Testis (tissue), 3 donors: ENCODE measurements around the gene GRIK2. TPM values are rescaled to one million over a fixed set of nuclear protein-coding genes. Genes with fewer than 3 reads are reported as not detected.

ENCODE experiments used
- DNase-seq: peaks from one replicate; pipeline ENCODE4 v3.0.0-alpha.2; 2019
- H3K27ac ChIP-seq, 2 donors: fragments of 200-600 bp; sonication (generic); one replicate each; pipeline ENCODE4 v1.5.1; 2019
- H3K27me3 ChIP-seq: fragments of 200-600 bp; sonication (generic); one replicate; pipeline ENCODE4 v1.5.1; 2019
- H3K36me3 ChIP-seq: fragments of 200-600 bp; sonication (generic); one replicate; pipeline ENCODE4 v1.5.1; 2017; ENCODE audit warnings: low read depth; ENCODE audit errors: missing control alignments
- H3K4me1 ChIP-seq: fragments of 200-600 bp; sonication (generic); one replicate; pipeline ENCODE4 v1.5.1; 2019
- H3K4me3 ChIP-seq, 2 donors: fragments of 200-600 bp; sonication (generic); one replicate each; pipeline ENCODE4 v1.5.1; 2017 to 2019
- H3K9me3 ChIP-seq: fragments of 200-600 bp; sonication (generic); one replicate; pipeline ENCODE4 v1.5.1; 2017
- CTCF ChIP-seq, 3 experiments: fragments of 450-650 bp in 2 of 3; fragments of 200-600 bp in 1 of 3; sonication (generic) in 1 of 3; IDR thresholded peaks; one replicate each; pipeline ENCODE4 v1.5.1; 2016 to 2019; ENCODE audit warnings: antibody characterized with exemption in 3 of 3, mild to moderate bottlenecking in 2 of 3, moderate library complexity in 1 of 3
- POLR2A ChIP-seq: fragments of 450-650 bp; IDR thresholded peaks from one replicate; pipeline ENCODE4 v1.6.1; 2017; ENCODE audit warnings: antibody characterized with exemption, mild to moderate bottlenecking, moderate library complexity
- WGBS, 2 donors: methylation state at CpG; one replicate each; pipeline ENCODE4 v1.1.5; 2018; 5-methylcytosine and 5-hydroxymethylcytosine counted together
- intact Hi-C: fragments of 100-400 bp; cut with DNase I; formaldehyde crosslinking; loops from one replicate; pipeline ENCODE4 v1.15.1; 2023; ENCODE audit warnings: low total_unique reads
- polyA plus RNA-seq: library from polyadenylated mRNA; stranded (reverse); fragments of 350-450 nt; fragmentation: Illumina TruSeq; extraction: RNeasy Lipid Tissue Mini Kit (QIAGEN cat#74804); gene quantifications from one replicate; pipeline ENCODE4 v1.2.3, GENCODE V29; 2014; ENCODE audit warnings: low read depth, low replicate concordance; ENCODE audit not compliant: insufficient read depth
- total RNA-seq, 2 donors: library from RNA; depleted of rRNA; stranded (reverse); fragments of >200 nt; gene quantifications; one replicate each; pipeline ENCODE4 v1.2.3, GENCODE V29; 2016

The GRIK2 gene
- total and polyA plus RNA-seq, 3 donors from 2014 or later, result 1.1 to 23.5 (median 12.4) TPM

- TF ChIP-seq CTCF (IDR thresholded peaks at IDR 0.05) (no peak), POLR2A (no peak)
- no peak overlapping the region for H3K4me3 ChIP-seq
- no peaks in the 10 kb centered on the region for H3K27me3 ChIP-seq
- DNase-seq, result no peak
- H3K9me3 ChIP-seq, result no peaks in the 10 kb centered on the region
- peaks cover 3% of the 10 kb centered on the region for H3K4me1 ChIP-seq
- 12 to 19% methylated on average over 38 to 43 of the region's 43 CpGs for WGBS, 2 donors
- intact Hi-C loops, result no loop called here
- no peaks in the 10 kb centered on the region for H3K36me3 ChIP-seq
- no peak overlapping the region for H3K27ac ChIP-seq
Observed at GRCh38 chr6:101398716-101399615, 5.5 kb downstream of the GRIK2 start.

DNA sequence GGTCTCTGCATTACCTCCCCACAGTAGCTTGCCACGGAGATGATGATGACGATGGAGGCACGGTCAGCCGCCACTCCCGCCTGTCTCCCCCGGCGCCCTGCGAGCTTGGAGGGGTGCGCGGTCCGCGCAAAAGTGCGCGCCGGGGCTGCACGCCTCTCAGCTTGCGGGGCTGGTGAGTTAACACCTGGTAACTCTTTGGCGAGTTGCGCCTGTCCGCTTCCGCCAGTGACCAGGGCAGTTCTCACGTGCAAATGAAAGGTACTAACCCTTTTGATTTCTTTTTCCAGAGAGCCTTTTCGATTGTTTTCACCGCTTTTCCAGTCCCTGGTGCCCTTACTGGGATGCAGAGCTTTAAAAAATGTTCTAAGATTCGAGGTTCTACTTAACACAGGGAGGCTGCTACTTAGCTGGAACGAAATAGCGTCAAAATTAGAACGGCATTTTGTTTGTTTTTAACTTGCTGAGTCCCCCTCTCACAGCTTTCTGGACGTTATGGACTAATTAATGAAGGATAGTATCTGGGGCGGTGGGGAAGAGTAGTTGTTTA, 6.2 kb downstream of the GRIK2 start:
- intact Hi-C loops, result no loop called here
- no peak overlapping the region for H3K4me3 ChIP-seq
- no peaks in the 10 kb centered on the region for H3K27me3 ChIP-seq
- H3K27ac ChIP-seq, result no peak overlapping the region
- DNase-seq, result no peak
- no peaks in the 10 kb centered on the region for H3K9me3 ChIP-seq
- H3K4me1 ChIP-seq, result peaks cover 3% of the 10 kb centered on the region
- H3K36me3 ChIP-seq, result no peaks in the 10 kb centered on the region
- TF ChIP-seq POLR2A, result no peak
- no peak for TF ChIP-seq CTCF (IDR thresholded peaks at IDR 0.05)
- 11 to 31% methylated on average over 30 of the region's 30 CpGs for WGBS, 2 donors

GRCh38 chr6:101400326-101401135, 7.0 kb downstream of the GRIK2 start:
- Histone ChIP-seq H3K4me1 (peaks cover 3% of the 10 kb centered on the region), H3K27me3 (no peaks in the 10 kb centered on the region), H3K36me3 (no peaks in the 10 kb centered on the region), H3K9me3 (no peaks in the 10 kb centered on the region), H3K4me3 (no peak overlapping the region), H3K27ac (no peak overlapping the region)
- TF ChIP-seq POLR2A, result no peak
- no peak for TF ChIP-seq CTCF (IDR thresholded peaks at IDR 0.05)
- 51 to 53% methylated on average over 10 of the region's 10 CpGs for WGBS, 2 donors
- intact Hi-C loops, result no loop called here
- DNase-seq, result no peak

DNA sequence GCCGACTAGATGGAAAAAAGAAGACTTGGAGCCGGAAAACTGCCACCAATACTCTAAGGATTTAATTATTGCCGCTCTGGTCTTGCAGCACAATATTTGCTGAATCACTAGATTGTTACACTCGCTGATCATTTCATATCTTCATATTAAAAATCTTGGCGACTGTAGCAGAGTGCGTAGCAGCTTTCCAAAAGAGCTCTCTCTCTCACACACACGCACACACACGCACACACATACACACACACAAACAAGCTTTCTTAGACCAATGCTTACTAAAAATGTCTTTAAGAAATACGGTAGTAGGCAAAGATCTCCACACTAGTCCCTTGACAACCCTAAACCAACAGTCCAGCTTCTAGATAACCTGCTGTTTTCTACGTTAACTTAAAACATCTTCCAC, 7.7 kb downstream of the GRIK2 start:
- H3K9me3 ChIP-seq, result no peaks in the 10 kb centered on the region
- H3K4me3 ChIP-seq, result no peak overlapping the region
- no peak for DNase-seq
- intact Hi-C loops, result no loop called here
- no peak overlapping the region for H3K27ac ChIP-seq
- peaks cover 3% of the 10 kb centered on the region for H3K4me1 ChIP-seq
- TF ChIP-seq CTCF (IDR thresholded peaks at IDR 0.05), result no peak
- no peak for TF ChIP-seq POLR2A
- WGBS, 2 donors, result 41 to 44% methylated on average over 10 of the region's 10 CpGs
- H3K36me3 ChIP-seq, result no peaks in the 10 kb centered on the region
- H3K27me3 ChIP-seq, result no peaks in the 10 kb centered on the region
